Stimulated activated CD4-positive, alpha-beta T cell treated with anti-CD3 and anti-CD28 coated beads, Interleukin-4, amount 100 ng/mL, for 24 hours (primary cell): ENCODE results near the gene SCUBE1.
A peak's percentile ranks its signal among the peaks of the same experiment; 100 is the strongest.

Experiments
- DNase-seq: peaks from one replicate; pipeline ENCODE4 v3.0.0-alpha.2; 2020

Gene SCUBE1

GRCh38 chr22:43187171-43188099 lies 155.7 kb downstream of the SCUBE1 start:
- DNase-seq: peak; percentile 96

GRCh38 chr22:43186272-43187170 lies 156.7 kb downstream of the SCUBE1 start, which contains the start of gene TTLL12:
Gene TTLL12 (minus strand): TSS chr22:43187134. CDS start chr22:43187069, 65 bp downstream.
- peak; percentile 58 for DNase-seq

DNA sequence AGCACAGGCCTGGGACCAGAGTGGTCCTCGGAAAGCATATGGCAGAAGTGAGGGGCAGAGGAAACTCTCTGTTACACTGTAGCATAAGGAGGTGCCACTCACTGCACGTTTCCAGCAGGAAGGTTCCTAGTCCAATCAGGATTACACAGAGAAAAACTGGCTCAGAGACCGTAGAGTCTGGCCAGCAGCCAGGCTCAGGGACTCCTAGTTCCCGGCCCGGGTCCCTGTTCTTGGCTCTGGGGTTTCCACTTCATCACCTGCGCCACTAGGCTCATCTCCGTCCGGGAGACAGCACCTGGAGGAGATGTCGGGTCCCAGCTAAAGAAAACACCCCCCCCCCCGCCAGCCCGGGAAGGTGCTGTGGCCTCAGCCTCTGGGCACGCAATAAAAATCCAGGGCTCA lies 157.3 kb downstream of the SCUBE1 start:
- no peak for DNase-seq

- no peak for DNase-seq
Observed at GRCh38 chr22:43183496-43184277, 159.5 kb downstream of the SCUBE1 start.

DNA sequence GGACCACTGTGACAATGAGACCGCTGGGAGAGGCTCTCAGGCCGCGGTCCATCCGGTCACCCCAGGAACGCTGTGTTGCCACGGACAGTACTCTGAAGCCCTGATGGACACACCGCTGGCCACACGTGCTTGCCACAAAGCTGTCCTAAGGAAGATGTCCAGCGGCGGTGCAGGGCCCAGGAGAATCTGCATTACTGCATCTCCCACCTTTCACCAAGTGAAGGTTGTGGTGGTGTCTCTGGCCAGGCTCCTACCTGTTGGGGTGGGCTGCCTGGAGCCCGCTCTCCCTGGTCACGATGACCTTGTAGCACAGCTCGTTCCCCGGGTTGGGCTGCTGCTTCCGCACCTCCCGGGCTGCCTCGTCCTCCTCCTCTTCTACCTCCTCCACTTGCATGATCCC lies 160.4 kb downstream of the SCUBE1 start:
- no peak for DNase-seq

- no peak for DNase-seq
Observed at GRCh38 chr22:43182118-43182517, 161.1 kb downstream of the SCUBE1 start.

DNA sequence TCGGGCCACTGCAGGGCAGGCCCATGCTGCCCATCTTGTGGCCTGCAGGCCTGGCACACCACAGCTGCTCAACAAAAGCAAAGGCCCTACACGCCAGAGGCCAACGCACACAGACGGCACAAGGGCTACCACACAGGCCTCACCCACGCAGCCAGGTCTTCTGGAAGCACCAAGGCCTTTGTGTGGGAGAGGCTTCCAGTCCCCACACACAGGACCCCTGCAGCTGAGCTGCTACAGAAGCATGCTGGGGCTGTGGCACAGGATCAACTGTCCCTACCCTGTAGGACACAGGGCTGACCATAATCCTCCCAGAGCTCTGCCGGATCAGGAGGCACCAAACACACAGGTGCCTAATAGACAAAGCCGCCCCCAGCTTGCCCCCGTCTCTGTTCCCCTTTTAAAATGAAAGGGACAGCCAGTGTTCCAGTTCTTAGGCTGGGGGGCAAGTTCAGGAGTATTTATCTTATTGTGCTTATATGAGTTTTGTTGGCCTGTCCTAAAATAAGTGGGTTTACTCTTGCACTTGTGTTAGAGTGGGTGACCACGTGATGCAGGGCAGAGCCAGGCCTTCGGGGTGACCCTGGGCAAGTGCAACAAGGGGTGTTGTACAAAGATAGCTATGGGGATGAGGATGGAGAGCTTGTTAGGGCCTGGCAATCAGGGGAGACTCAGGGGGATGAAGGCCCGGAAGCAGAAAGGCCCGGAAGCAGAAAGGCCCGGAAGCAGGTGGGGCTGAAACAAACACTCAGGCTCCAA lies 161.7 kb downstream of the SCUBE1 start:
- no peak for DNase-seq

DNA sequence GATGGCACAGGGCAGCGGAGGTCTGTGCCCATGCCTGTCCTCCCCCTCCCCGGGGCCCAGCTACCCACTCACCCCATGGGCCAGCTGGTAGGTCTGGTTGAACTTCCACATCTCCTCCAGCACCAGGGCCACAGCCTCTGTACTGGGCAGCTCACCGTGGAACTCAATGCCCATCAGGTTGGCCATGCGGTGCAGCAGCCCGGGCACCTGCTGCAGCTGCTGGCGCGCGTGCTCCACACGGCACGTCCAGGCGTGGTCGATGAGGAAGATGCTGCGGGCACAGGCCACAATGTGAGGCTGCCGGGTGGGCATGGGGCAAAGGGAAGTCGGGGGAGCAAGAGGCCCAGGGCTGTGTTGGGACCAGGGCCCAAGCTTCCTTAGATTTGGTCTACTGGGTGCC lies 162.5 kb downstream of the SCUBE1 start:
- DNase-seq: no peak

- DNase-seq: no peak
Observed at GRCh38 chr22:43179911-43180195, 163.3 kb downstream of the SCUBE1 start.

DNA sequence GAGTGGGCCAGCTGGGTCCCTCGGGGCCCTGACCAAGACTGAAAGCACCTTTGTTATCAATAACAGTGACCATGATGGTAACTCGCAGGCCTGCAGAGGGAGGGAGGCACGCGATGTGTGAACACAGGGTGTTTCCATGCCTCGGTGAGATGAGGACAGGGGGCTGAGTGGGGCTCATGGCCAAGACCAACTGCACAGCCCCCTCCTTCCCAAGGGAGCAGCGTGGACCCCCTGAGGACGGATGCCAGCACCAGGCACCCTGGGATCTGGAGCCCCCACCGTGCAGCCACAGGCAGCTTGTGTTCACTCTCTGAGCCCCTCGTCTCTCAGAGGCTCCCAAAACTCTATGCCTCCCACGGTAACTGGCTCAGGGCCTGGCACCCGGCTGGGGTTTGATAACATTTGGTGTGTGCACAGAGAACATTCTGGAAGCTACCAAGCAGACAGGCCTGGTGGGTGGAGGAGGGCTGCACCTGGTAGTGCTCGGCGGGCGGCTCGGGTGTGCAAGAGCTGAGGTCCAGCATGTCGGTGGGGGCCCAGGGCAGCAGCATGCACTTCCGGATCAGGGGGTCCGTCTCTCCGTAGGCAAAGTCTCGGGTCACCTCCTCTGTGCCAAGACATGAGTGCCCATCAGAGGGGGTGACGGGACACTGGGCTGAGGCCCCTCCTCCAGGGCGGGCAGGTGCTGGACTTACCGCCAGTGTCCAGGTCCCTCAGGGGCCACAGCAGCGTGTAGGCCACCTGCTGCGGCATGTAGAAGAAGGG lies 163.8 kb downstream of the SCUBE1 start:
- DNase-seq: no peak

GRCh38 chr22:43177479-43177878 lies 165.7 kb downstream of the SCUBE1 start:
- DNase-seq: no peak

GRCh38 chr22:43176090-43176489 lies 167.1 kb downstream of the SCUBE1 start:
- no peak for DNase-seq

- DNase-seq: no peak
Observed at GRCh38 chr22:43174941-43175531, 168.1 kb downstream of the SCUBE1 start.

DNA sequence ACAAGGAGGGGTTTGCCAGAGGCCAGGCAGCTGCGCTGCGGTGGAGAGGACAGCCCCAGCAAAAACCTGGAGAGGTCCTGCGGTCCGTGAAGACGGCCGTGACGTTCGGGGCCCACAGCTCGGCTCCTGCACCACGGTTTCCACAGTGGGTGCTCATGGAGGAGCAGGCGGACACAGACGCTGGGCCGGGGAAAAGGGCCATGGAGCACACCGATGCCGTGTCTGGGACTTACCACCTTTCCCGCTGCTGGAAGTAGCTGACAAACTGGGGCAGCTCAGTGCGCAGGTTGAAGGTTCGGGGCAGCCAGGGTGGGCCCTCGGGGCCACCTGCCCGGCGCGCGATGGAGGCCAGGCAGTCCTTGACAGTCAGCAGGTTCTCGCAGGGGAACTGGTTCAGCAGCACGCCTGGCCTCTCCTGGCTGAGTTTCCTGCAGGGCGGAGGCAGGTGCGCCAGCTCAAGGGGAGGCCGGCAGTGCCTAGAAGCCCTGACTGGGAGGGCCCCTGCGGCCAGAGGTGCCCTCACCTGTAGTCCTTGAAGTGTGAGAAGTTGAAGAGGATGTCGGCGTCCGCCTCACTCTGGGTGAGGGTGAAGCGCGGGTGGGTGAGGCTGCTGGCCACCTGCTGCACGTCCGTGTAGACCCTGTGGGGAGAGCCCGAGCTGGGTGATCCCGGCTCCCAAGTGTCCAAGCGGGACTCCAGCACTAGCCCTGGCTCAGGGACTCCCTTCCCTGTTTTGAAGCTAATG lies 169.0 kb downstream of the SCUBE1 start:
- DNase-seq: no peak

DNA sequence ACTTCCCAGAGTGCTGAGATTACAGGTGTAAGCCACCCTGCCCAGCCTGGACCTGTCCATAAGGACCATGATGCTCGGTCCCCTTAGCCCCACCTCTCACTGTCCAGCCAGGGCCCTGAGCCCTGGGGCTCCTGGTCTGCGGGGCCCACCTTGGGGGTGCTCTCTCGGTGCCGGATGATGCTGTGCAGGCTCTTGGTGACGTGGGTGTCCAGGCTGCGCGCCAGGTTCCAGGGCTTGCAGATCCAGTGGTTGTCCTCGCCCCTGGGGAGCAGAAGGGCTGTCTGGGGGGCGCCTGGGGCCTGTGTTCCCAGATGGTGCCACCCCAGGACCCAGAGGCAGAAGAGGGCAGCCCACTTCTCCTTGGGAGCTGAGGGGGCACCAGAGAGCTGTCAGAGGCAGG lies 169.6 kb downstream of the SCUBE1 start:
- no peak for DNase-seq

GRCh38 chr22:43172191-43172590 lies 171.0 kb downstream of the SCUBE1 start:
- no peak for DNase-seq

GRCh38 chr22:43171607-43172006 lies 171.6 kb downstream of the SCUBE1 start:
- DNase-seq: no peak

DNA sequence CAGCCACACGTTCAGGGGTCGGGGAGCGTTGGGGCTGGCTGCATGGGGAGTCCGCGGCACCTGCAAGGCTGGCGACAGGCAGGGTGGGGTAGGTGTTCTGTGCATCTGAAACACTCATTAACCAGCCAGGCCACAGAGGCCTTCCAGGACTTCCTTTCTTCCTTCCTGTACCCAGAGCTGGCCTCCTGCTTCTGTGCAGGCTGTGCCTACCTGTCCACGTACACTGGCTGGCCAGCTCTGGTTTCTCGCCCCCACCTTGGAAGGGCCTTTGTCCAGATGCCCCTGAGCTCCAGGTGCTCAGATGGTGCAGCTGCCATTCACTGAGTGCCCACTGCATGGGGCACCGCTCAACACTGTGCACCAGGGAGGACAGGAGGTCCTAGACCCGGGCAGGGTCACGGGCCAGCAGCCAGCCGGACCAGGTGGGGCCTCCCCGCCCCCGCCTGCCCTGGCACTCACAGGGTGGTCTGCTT lies 172.1 kb downstream of the SCUBE1 start:
- no peak for DNase-seq

GRCh38 chr22:43170131-43170480 lies 173.1 kb downstream of the SCUBE1 start:
- no peak for DNase-seq
